Midbrain (tissue), 1 donor: ENCODE results near the gene EPS15.
"Not testable (repeated sequence)": the region's sequence is repeated elsewhere in the genome, so short reads cannot be mapped to it uniquely, and the experiment has no call there.

Experiments used
- DNase-seq: peaks from one replicate; lab custom pipeline; 2025; lab: John Stamatoyannopoulos, UW

Gene EPS15

DNA sequence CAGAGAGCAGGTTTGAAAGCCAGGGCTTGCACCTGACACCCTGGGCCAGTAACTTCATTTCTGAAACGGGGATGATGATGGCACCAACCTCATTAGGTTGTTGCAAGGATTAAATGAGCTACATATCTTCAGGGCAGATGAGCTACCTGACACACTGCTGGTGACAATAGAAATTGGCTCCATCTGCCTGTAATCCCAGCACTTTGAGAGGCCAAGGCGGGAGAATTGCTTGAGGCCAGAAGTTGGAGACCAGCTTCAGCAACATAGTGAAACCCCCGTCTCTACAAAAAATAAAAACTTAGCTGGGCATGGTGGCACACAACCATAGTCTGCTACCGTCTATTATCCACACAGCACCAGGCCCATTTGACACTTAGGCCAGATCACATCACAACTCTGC is 182.4 kb downstream of the EPS15 start:
- no peak for DNase-seq

DNA sequence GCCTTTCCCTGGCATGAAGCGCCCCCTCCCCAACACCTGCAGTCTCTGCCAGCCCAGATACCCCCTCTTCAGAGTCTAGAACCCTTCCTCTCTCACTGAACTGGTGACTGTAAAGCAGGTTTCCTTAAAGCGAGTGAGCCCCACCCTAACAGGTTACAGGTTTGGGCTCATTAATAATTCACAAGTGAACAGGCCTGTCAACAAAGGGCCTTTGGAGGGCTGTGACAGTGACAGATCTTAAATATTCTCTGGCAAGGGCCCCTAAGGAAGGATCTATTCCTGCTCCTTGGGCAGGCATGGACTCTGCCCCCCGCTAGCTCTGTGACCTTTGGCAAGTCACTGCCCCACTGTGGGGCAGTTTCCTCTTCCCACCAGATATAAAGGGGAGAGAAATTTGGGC is 183.1 kb downstream of the EPS15 start:
- no peak for DNase-seq

DNA sequence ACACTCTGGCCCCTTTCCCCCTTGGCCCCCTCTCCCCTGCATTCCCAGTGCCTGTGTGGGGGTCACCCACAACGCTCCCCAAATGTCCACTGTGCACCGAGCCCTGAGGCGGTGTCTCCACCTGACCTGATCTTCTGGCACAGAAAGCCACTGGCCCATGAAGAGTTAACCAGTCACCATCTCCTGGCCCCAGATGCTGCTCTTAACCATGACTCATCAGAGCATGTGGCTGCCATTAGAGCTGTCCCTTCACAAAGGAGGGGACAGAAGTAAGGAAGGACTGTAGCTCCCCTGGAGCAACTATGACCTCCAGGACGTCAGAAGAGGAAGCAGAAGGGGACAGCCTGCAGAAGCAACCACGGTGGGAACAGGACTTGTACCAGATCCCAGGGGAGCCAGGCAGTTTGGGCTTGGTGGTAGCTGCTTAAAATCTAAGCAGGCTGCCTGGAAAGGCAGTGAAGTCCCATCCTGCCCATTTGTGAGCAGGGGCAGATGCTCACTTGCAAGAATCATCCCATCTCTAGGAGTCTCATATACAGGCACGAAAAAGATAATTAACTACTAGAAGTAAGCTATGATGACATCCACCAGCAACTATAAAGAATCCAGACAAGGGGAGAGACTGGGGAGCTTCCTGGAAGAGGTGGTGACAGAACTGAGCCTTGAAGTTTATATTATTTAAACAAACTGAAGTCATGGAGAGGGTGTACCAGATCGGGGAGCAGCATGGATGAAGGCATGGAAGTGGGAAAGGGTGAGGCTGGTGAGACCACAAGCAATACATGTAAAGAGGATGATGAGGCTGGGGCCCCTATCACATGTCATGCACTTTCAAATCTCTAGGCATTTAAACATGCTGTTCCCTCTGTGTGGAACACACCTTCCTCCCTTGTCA is 187.6 kb downstream of the EPS15 start:
- no peak for DNase-seq

DNA sequence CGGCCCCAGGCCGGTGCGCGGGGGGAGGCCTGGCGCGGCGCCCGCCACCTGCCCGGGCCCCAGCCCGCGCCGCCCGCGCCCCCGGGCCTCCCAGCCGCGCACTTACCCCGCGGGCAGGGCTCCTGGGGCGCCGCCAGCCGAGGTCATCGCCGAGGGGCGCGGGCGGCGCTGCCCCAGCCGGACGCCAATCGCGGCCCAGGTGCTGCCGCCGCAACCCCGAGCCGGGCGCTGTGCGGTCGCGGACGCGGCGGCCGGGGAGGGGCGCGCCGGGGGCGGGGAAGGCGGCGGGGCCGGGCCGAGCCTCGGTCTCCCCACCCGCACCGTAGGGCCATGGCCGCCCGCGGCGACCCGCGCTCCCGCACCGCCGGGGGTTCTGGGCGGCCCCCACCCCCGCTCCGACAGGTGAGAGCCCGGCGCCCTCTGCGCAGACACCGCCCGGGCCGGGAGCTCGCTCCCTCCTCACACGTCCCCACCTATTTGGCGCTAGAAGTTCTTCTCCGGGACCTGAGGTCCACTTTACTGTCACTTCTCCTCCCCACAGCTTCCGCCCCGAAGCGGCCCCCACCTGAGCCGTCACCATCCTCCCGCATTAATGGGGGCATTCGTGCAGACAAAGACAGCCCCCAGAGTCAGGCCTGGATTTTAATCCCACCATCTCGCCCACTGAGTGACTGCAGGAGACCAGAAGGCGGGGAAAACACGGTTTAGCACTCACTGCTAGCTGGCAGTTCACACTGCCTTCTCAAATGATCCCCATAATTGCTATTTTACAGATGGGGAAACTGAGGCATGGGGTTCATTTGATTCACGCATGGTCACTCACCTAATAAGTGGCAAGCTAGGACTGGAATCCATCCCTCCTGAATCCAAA is 188.5 kb downstream of the EPS15 start, which contains the start of gene TTC39A:
Gene TTC39A (minus strand): TSS at position 232 of the 871 bp plus-strand sequence. CDS start 85 bp downstream, at position 147.
- DNase-seq, result no peak

DNA sequence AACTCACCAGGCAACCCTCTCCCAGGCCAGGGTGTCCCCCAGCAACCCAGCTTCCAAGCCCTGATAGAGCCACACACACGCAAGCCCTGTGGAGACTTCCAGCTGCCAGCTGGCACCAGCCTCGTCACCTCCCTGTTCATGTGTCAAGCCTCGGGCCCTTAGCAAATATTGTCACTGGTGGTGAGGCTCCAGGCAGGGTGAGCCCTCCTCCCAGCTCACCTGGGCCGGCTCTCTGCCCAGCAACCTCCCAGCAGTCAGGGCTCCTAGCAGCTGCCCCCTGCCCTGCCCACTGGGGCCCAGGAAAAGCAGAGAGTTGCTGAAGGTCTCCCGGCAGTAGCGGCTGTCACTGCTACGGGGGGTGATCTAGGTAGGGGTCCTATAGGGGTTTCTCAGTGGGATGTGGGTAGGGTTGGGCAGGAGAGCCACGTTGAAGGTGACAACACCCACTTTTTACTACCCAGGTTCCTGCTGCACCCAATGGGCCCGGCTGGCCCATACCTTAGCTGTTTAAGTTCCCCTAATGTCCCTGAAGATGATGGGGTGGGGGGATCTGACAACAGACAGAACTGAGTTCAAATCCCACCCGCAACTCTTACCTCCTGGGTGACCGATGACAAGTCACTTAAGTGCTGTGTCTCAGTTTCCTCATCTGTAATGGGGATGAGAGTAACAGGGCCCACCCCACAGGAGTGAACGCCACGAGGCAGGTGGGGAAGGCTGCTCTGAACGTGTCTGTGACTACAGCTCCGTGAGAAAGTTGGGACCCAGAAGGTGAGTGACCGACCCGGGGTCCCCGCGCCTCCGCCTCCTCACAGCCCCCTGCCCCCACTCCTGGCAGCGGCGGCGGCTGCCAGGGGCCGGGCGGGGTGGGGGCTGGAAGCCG is 189.4 kb downstream of the EPS15 start:
- no peak for DNase-seq

DNA sequence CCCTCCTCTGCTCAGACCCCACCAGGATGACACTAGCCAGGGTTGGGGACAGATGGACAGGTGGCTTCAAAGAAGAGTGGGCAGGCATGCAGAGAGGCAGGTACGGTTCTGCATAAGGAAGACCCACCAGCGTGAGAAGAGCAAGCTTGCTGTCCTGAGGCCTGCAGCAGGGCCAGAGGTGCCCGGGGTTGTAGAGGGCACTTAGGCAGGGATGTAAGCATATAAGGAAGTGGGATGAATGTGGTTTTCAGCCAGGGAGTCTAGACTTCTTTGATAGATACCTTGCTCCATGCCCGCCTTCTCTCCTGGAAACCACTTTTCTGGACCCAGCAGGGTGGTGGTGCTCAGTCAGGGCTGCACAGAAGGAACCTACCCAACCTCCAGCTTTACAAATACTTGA is 190.1 kb downstream of the EPS15 start:
- DNase-seq, result no peak

DNA sequence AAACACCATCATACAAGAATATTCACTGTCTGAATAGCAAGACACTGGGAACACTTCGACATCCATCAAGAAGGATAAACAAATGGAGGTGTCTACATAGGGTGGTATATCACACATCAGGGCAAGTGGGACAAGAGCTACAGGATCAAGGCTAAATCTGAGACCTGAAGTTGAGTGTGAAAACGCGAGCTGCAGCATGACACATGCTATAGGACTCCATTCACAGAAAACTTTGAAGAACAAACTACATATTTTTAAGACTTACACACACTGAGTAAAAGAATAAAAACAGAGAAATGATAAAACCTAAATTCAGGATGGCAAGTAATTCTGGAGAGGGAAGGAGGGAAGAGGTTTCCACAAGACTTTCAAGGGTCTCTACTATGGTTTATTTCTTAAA is 190.8 kb downstream of the EPS15 start:
- no peak for DNase-seq

DNA sequence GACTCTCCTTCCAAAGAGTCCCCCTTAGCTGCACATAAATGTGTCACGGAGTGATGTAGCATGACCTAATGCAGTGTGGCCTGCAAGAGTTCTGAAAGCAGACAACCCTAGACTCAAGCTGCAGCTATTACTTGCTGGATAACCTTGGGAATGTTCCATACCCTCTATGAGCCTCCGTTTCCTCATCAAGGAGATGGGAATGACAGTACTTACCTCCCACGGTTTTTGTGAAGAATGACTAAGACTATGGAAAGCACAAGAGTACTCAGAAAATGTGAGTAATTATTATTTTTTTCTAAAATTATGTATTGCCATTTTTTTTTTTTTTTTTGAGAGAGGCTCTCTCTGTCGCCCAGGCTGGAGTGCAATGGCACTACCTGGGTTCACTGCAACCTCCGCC is 191.7 kb downstream of the EPS15 start:
- DNase-seq, result no peak

DNA sequence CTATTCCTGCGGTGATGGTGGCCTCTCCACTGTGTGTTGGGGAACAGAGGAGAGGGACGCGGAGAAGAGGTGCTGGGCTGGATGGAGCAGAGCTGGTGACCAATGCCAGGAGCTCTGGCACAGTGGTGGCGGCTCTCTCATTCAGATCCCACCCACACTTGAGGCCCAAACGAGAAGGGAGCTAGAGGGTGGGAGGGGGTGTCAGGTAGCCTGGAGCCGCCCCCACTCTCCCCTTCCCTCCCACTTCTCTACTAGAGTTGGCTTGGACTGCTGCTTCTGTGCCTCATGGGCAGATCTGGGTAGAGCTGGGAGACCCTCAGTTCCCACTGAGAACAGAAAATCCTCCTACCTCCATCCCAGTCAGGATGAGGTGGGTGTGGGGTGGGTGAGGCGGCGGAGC is 192.2 kb downstream of the EPS15 start:
- DNase-seq, result no peak

DNA sequence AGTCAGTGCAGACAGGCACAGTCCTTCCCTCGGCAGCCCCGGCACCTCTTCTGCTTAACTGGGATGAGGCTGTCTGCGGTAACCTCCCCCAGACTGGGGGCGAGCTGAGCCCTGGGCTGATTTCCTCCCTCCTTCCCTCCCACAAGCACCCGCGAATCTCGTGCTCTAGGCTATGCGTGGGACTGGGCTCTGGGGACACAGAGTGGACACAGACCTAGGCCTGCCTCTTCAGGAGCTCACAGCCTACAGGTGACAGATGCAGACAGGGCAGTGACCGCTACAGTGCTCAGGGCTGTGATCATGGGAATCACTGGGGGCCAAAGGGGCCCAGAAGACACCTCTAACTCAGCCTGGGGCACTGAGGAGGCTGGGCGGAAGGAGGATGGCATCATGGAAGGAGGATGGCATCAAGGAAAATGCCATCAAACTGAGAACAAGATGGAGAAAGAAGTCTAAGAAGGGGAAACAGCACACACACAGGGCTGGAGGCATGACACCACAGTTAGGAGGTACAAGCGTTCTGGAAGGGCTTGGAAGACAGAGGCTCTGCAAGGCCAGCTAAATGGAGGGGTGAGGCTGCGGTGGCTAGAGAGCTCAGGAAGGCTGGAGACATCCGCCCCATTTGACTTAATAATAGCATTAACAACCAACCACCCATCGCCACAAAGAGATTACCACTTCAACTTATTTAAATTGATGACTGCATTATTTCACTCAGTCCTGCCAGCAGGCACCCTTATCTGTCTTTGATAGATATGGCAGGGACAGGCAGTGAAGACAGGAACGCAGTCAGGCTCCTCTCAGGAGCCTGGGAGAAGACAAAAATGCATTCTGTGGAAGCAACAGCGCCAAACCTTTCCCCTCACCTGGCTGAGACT is 192.9 kb downstream of the EPS15 start:
- no peak for DNase-seq

DNA sequence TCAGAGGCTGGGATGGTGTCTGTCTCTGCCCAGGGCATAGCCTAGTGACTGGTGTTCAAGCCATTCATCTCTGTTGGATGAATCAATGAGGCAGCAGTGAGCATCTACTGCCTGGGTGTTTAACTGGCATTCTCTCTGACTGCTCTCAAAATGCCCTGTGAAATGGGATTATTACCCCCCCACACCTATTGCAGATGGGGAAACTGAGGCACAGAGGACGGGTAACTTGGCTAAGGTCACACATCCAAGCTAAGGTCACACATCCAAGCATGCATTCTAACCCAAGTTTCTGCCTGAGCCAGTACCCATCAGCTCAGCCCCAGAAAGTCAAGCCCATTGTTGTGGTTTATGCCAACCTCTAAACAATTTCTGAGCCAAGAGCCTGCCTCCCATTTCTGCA is 193.7 kb downstream of the EPS15 start:
- DNase-seq, result no peak

DNA sequence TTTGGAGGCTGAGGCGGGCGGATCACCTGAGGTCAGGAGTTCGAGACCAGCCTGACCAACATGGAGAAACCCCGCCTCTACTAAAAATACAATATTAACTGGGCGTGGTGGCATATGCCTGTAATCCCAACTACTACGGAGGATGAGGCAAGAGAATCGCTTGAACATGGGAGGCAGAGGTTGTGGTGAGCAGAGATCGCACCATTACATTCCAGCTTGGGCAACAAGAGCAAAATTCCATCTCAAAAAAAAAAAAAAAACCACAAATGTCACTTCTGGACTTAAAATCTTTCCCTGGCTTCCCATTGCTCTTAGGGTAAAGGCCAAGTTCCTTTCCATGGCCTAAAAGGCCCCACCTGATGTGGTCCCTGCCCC is 194.1 kb downstream of the EPS15 start:
- not testable (repeated sequence) for DNase-seq

DNA sequence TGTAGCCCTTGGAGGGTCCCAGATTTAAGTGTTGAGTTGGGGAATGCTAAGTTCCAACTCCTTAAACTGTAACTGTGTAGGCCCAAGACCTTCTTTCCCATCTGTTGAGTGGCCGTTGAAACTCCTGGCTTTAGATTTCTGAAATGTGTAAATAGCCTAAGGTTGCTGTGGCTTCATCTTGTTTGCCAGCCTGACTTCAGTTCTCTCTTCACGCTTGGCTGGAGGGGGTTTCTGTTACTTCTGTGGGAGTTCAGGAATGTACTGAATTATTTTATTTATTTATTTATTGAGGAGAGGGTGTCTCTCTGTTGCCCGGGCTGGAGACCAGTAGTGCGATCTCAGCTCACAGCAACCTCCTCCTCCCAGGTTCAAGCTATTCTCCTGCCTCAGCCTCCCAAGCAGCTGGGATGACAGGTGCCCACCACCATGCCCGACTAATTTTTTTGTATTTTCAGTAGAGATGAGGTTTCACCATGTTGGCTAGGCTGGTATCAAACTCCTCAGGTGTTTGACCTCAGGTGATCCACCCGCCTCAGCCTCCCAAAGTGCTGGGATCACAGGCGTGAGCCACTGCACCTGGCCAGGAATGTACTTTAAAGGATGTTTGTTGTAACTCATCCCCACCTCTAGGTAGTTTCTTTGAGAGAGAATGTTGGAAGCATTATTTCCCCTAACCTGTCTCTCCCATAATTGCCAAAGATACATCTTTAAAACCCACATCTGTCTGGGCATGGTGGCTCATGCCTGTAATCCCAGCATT is 194.6 kb downstream of the EPS15 start:
- DNase-seq, result no peak

DNA sequence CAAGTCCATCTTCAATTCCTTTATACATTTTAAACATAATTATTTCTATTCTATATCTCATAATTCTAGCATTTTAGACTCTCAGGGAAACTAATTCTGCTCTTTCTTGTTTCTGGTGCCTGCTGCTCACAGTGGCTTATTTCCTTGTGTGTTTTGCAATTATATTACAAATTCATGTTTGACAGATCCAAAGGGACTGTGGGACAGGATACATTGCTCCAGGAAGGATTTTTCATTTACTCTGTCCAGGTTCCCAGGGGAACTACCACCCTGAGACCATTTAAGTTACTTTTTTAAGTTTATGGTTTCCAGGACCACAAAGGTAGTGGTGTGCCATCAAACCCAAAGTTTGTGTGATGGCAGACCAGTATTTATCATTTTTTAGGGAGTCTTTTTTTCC is 195.3 kb downstream of the EPS15 start:
- no peak for DNase-seq

DNA sequence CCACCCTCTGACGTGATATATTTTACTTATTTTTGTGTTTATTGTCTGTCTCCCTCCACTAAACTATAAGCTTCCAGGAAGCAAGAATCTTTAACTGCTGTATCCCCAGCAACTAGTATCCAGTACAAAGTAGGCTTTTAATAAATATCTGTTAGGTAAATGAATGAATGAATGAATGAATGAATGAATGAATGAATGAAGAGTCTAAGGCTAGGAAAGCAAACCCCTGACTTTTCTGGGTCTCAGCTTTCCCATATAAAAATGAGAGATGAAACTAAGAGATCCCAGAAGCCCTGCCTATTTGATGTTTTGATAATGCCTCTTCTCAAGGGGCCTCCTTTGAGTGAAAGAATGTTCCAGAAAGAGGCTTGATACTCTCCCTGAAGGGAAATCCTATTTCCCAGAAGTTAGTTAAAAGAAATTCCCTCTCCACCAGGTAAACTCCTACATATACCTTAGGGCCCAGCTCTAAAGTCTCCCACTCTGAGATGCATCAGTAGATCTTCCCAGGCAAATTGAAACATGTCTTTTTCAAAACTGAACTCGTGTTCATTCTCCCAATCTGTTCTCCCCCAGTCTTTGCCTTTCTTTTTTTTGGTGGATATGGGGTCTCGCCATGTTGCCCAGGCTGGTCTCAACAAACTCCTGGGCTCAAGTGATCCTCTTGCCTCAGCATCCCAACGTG is 196.5 kb downstream of the EPS15 start:
- DNase-seq, result no peak

DNA sequence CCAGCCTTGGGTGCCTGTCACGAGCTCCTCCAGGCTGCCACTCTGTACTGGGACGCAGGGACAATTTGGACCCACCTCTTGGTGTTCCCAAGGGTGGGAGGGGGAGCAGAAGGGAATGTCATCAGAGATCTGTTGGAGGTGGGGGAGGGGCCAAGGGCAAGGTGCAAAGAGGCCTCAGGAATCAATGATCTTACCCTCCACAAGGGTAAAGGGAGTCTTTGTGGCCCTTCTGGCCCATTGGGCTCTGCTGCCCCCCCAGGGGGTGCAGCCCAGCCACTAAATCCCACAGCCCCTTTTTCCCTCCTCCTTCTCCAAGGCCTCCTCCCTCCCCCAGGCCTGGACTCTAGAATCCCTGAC is 197.2 kb downstream of the EPS15 start:
- no peak for DNase-seq

DNA sequence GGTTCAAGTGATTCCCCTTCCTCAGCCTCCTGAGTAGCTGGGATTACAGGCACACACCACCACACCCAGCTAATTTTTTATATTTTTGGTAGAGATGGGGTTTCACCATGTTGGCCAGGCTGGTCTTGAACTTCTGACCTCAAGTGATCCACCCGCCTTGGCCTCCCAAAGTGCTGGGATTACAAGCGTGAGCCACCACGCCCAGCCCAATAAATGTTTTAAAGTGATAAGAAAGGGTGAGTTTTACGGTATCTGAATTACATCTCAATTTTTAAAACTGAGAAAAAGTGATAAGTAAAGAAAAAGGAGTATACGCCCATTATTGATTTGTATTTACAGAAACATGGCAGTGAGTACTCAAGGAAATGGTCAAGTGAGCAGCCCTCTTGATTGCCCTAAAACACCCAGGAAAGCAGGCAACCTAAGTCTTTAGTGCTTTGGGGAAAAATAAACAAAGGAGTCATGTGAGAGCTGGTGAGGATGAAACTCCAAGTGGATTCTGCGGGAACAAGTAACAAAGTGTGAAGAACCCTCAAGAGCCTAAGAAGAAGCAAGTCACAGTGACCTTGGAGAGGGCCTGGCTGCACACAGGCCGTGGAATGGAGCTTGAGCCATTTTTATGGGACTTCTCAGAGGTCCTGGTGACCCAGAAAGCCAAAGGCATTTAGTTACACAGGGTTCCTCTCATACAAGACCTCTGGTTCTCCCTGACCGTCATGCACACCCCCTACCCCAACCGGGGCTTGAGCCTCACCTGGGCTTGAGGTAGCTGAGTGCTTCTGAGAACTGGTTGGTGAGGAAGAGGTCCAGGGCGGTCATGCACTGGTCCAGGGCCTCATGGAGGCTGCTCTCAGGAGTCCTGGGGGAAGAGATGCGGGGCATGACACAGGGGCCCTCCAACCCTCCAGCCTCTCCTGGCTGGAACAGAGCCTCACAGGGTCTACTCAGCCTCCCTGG is 197.8 kb downstream of the EPS15 start:
- no peak for DNase-seq

DNA sequence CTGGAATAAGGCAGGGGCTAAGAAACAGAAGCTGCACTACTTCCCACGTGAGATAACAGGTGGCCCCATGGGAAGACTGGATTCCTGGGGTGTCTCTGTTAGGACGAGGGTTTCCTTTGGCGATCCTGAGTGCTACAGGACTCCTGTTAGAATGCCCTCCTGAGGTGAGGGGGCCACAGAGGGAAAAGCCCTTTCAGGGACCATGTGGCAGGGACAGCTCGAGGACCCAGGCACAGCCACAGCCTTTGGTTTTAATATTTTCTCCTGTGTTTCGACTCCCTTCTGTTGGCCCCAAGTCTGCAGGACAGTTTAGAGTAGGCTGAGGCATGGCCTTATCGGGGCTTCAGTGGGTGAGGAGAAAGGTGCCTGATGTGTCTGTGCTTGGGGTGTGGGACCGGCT is 201.3 kb downstream of the EPS15 start:
- DNase-seq, result no peak

DNA sequence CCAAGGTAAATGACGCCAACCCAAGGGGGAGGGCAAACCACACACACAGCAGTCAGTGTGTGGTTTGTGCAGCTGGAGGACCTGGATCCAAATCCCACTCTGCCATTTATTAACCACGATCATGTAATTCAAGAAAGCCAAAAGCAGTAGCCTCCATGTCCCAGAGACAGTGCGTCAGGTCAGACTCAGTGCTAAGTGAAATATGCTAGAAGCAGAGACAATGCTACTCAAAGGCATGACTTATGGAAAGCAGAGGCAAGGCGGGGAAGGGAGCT is 202.3 kb downstream of the EPS15 start:
- no peak for DNase-seq
